Nephron progenitor cell (in vitro differentiated cells): Measurements from ENCODE around the gene DNAH1.

Experiments
- DNase-seq: peaks from one replicate; pipeline ENCODE4 v3.0.0; 2021
- H3K27ac Mint-ChIP-seq: 2 replicates; pipeline ENCODE4 v1.8.0; 2021; ENCODE audit warnings: mild to moderate bottlenecking, moderate library complexity, mixed read lengths
- H3K27me3 Mint-ChIP-seq: 2 replicates; pipeline ENCODE4 v1.8.0; 2021; ENCODE audit warnings: mild to moderate bottlenecking, low read depth, mixed read lengths; ENCODE audit not compliant: poor library complexity
- H3K36me3 Mint-ChIP-seq: 2 replicates; pipeline ENCODE4 v1.8.0; 2021; ENCODE audit warnings: low read depth, mixed read lengths
- H3K4me1 Mint-ChIP-seq: 2 replicates; pipeline ENCODE4 v1.8.0; 2021; ENCODE audit warnings: mixed read lengths
- H3K4me3 Mint-ChIP-seq: 2 replicates; pipeline ENCODE4 v1.8.0; 2021; ENCODE audit warnings: mild to moderate bottlenecking, moderate library complexity, mixed read lengths
- H3K9me3 Mint-ChIP-seq: 2 replicates; pipeline ENCODE4 v1.8.0; 2021; ENCODE audit warnings: mild to moderate bottlenecking, moderate library complexity, mixed read lengths
- CTCF ChIP-seq: fragments of 200-600 bp; sonication (generic); IDR thresholded peaks from 2 replicates; pipeline ENCODE4 v1.5.0; 2021; ENCODE audit warnings: antibody characterized with exemption

Gene DNAH1

GRCh38 chr3:52422669-52423068, 106.5 kb downstream of the DNAH1 start:
- Mint-ChIP-seq H3K9me3 (no peaks in the 10 kb centered on the region), H3K4me3 (no peak overlapping the region), H3K4me1 (peaks cover 18% of the 10 kb centered on the region), H3K27me3 (peaks cover 26% of the 10 kb centered on the region), H3K36me3 (no peaks in the 10 kb centered on the region), H3K27ac (peak overlapping the region; percentile 52)
- no peak for TF ChIP-seq CTCF
- DNase-seq = no peak

- no peaks in the 10 kb centered on the region for H3K9me3 Mint-ChIP-seq
- peaks cover 26% of the 10 kb centered on the region for H3K27me3 Mint-ChIP-seq
- H3K36me3 Mint-ChIP-seq = no peaks in the 10 kb centered on the region
- DNase-seq = no peak
- H3K4me1 Mint-ChIP-seq = peaks cover 18% of the 10 kb centered on the region
- H3K27ac Mint-ChIP-seq = no peak overlapping the region
- no peak overlapping the region for H3K4me3 Mint-ChIP-seq
- no peak for TF ChIP-seq CTCF
These were observed 107.1 kb downstream of the DNAH1 start for GRCh38 chr3:52423173-52423572.

- DNase-seq = peak; percentile 48
- no peaks in the 10 kb centered on the region for H3K9me3 Mint-ChIP-seq
- no peaks in the 10 kb centered on the region for H3K36me3 Mint-ChIP-seq
- peaks cover 22% of the 10 kb centered on the region for H3K27me3 Mint-ChIP-seq
- no peak overlapping the region for H3K4me3 Mint-ChIP-seq
- no peak overlapping the region for H3K27ac Mint-ChIP-seq
- peaks cover 39% of the 10 kb centered on the region for H3K4me1 Mint-ChIP-seq
- peak; percentile 70 for TF ChIP-seq CTCF
These were observed 112.3 kb downstream of the DNAH1 start for GRCh38 chr3:52428151-52429005.

GRCh38 chr3:52429031-52429430, 112.9 kb downstream of the DNAH1 start:
- H3K36me3 Mint-ChIP-seq = no peaks in the 10 kb centered on the region
- no peak overlapping the region for H3K4me3 Mint-ChIP-seq
- no peaks in the 10 kb centered on the region for H3K9me3 Mint-ChIP-seq
- TF ChIP-seq CTCF = no peak
- H3K4me1 Mint-ChIP-seq = peaks cover 45% of the 10 kb centered on the region
- DNase-seq = no peak
- no peak overlapping the region for H3K27ac Mint-ChIP-seq
- H3K27me3 Mint-ChIP-seq = peaks cover 19% of the 10 kb centered on the region

- TF ChIP-seq CTCF = no peak
- peaks cover 54% of the 10 kb centered on the region for H3K4me1 Mint-ChIP-seq
- DNase-seq = no peak
- no peaks in the 10 kb centered on the region for H3K9me3 Mint-ChIP-seq
- H3K27ac Mint-ChIP-seq = no peak overlapping the region
- peaks cover 22% of the 10 kb centered on the region for H3K27me3 Mint-ChIP-seq
- no peak overlapping the region for H3K4me3 Mint-ChIP-seq
- H3K36me3 Mint-ChIP-seq = no peaks in the 10 kb centered on the region
These were observed 113.8 kb downstream of the DNAH1 start for GRCh38 chr3:52429779-52430415.
